Panc1 (cell line): ENCODE data around the gene NUP43.

Experiments
- CTCF ChIP-seq: fragments of 450-650 bp; IDR thresholded peaks from 2 replicates; pipeline ENCODE4 v1.5.1; 2017; ENCODE audit warnings: mild to moderate bottlenecking
- POLR2AphosphoS5 ChIP-seq: IDR thresholded peaks from 2 replicates; pipeline ENCODE4 v1.6.1; 2012; ENCODE audit warnings: mild to moderate bottlenecking, low read depth, low read length, moderate library complexity
- REST ChIP-seq, 2 experiments: IDR thresholded peaks; 2 replicates each; pipeline ENCODE4 v1.6.1; 2011 to 2012; ENCODE audit warnings: low read depth in 2 of 2, control low read depth in 1 of 2, low read length in 1 of 2, mild to moderate bottlenecking in 1 of 2, moderate library complexity in 1 of 2; ENCODE audit not compliant: insufficient read depth in 1 of 2
- SIN3A ChIP-seq: IDR thresholded peaks from 2 replicates; pipeline ENCODE4 v1.6.1; 2012; ENCODE audit warnings: low read depth, mild to moderate bottlenecking, low read length, moderate library complexity, borderline replicate concordance; ENCODE audit not compliant: insufficient read depth
- TCF7L2 ChIP-seq: IDR thresholded peaks from 2 replicates; pipeline ENCODE4 v1.6.1; 2011; ENCODE audit warnings: mild to moderate bottlenecking, low read depth, low read length, inconsistent platforms

GRCh38 chr6:149686230-149686629, 60.1 kb downstream of the NUP43 start:
- TF ChIP-seq CTCF (no peak), POLR2AphosphoS5 (no peak), TCF7L2 (no peak), SIN3A (no peak), REST (IDR thresholded peaks at IDR 0.05; ENCODE audit: insufficient read depth in 1 of 2, low read depth in 2 of 2, low read length in 1 of 2) (no peak)
